Smooth muscle cell (in vitro differentiated cells): ENCODE measurements around the gene TSPAN9. TPM values are rescaled to one million over a fixed set of nuclear protein-coding genes. Genes with fewer than 3 reads are reported as not detected.
A peak's percentile ranks its signal among the peaks of the same experiment; 100 is the strongest.

Experiments used
- DNase-seq: peaks from one replicate; lab custom pipeline; 2025; ENCODE audit not compliant: unreplicated experiment; lab: John Stamatoyannopoulos, UW
- H2AFZ ChIP-seq: fragments of 200-600 bp; sonication (generic); 2 replicates; pipeline ENCODE4 v1.6.0; 2016; ENCODE audit warnings: antibody characterized with exemption, low read depth, mild to moderate bottlenecking
- H3F3A ChIP-seq: fragments of 200-600 bp; sonication (generic); 2 replicates; pipeline ENCODE4 v1.6.0; 2017; ENCODE audit warnings: antibody characterized with exemption, low read depth
- H3K27ac ChIP-seq: fragments of 200-600 bp; sonication (generic); 2 replicates; pipeline ENCODE4 v1.5.1; 2016; ENCODE audit warnings: low read depth, mild to moderate bottlenecking
- H3K27me3 ChIP-seq: fragments of 200-600 bp; sonication (generic); 2 replicates; pipeline ENCODE4 v1.6.1; 2016; ENCODE audit warnings: low read depth, mild to moderate bottlenecking
- H3K36me3 ChIP-seq: fragments of 200-600 bp; sonication (generic); 2 replicates; pipeline ENCODE4 v1.5.1; 2016; ENCODE audit warnings: low read depth
- H3K4me1 ChIP-seq: fragments of 200-600 bp; sonication (generic); 2 replicates; pipeline ENCODE4 v1.5.1; 2016; ENCODE audit warnings: low read depth
- H3K4me2 ChIP-seq: fragments of 200-600 bp; sonication (generic); 2 replicates; pipeline ENCODE4 v1.6.0; 2016; ENCODE audit warnings: mild to moderate bottlenecking
- H3K4me3 ChIP-seq: fragments of 200-600 bp; sonication (generic); 2 replicates; pipeline ENCODE4 v1.5.1; 2016; ENCODE audit warnings: mild to moderate bottlenecking
- H3K79me2 ChIP-seq: fragments of 200-600 bp; sonication (generic); 2 replicates; pipeline ENCODE4 v1.6.0; 2016; ENCODE audit warnings: low read depth, mild to moderate bottlenecking
- H3K9ac ChIP-seq: fragments of 200-600 bp; sonication (generic); 2 replicates; pipeline ENCODE4 v1.6.0; 2016; ENCODE audit warnings: low read depth
- H3K9me3 ChIP-seq: fragments of 200-600 bp; sonication (generic); replicated peaks from 2 replicates; pipeline ENCODE4 v1.5.1; 2016; ENCODE audit warnings: low read depth
- H4K20me1 ChIP-seq: fragments of 200-600 bp; sonication (generic); 2 replicates; pipeline ENCODE4 v1.6.0; 2016; ENCODE audit warnings: low read depth
- CTCF ChIP-seq: fragments of 200-600 bp; sonication (generic); IDR thresholded peaks from 2 replicates; pipeline ENCODE4 v1.5.1; 2017; ENCODE audit warnings: borderline replicate concordance, mild to moderate bottlenecking, antibody characterized with exemption; ENCODE audit not compliant: insufficient read depth, poor library complexity, severe bottlenecking
- WGBS: methylation state at CpG from one replicate; pipeline ENCODE4 v1.1.7; 2016; ENCODE audit warnings: low lambda C conversion rate; 5-methylcytosine and 5-hydroxymethylcytosine counted together
- polyA plus RNA-seq: library from polyadenylated mRNA; unstranded; fragments of >200 nt; fragmentation: Nextera tagmentation; extraction: Ambion mirVana; gene quantifications from 2 replicates; pipeline ENCODE4 v1.2.1, GENCODE V29; 2016
- total RNA-seq: library from RNA; depleted of rRNA; stranded (reverse); fragments of >200 nt; gene quantifications from 2 replicates; pipeline ENCODE4 v1.2.3, GENCODE V29; 2014

The TSPAN9 gene
- total and polyA plus RNA-seq, 2 experiments from 2014 or later: 17.7 to 29.8 TPM

GRCh38 chr12:3154006-3154405 is 76.8 kb downstream of the TSPAN9 start:
- no peak overlapping the region for H2AFZ ChIP-seq
- H3K9ac ChIP-seq: no peak overlapping the region
- H3K79me2 ChIP-seq: peaks cover 12% of the 10 kb centered on the region
- no peak overlapping the region for H3K4me2 ChIP-seq
- no peak for TF ChIP-seq CTCF
- no peak overlapping the region for H3K27ac ChIP-seq
- no peaks in the 10 kb centered on the region for H3K27me3 ChIP-seq
- no peak for DNase-seq
- H4K20me1 ChIP-seq: peaks cover 54% of the 10 kb centered on the region
- H3K36me3 ChIP-seq: no peaks in the 10 kb centered on the region
- H3F3A ChIP-seq: no peaks in the 10 kb centered on the region
- no peak overlapping the region for H3K4me3 ChIP-seq
- 96% methylated on average over 5 of the region's 5 CpGs for WGBS
- H3K9me3 ChIP-seq: no peaks in the 10 kb centered on the region
- H3K4me1 ChIP-seq: peaks cover 15% of the 10 kb centered on the region

GRCh38 chr12:3155702-3156370 is 78.7 kb downstream of the TSPAN9 start:
- Histone ChIP-seq H3K4me2 (peak overlapping the region; percentile 21), H4K20me1 (peaks cover 45% of the 10 kb centered on the region), H2AFZ (no peak overlapping the region), H3K27ac (no peak overlapping the region), H3K9me3 (no peaks in the 10 kb centered on the region), H3F3A (no peaks in the 10 kb centered on the region), H3K4me1 (peaks cover 15% of the 10 kb centered on the region), H3K4me3 (no peak overlapping the region), H3K9ac (no peak overlapping the region), H3K27me3 (no peaks in the 10 kb centered on the region), H3K79me2 (peaks cover 18% of the 10 kb centered on the region), H3K36me3 (no peaks in the 10 kb centered on the region)
- no peak for TF ChIP-seq CTCF
- WGBS: 45% methylated on average over 15 of the region's 15 CpGs
- DNase-seq: no peak

- no peak for TF ChIP-seq CTCF
- Histone ChIP-seq H3K36me3 (no peaks in the 10 kb centered on the region), H2AFZ (no peak overlapping the region), H3K79me2 (peaks cover 24% of the 10 kb centered on the region), H3K4me1 (peaks cover 5% of the 10 kb centered on the region), H3K4me2 (no peak overlapping the region), H3F3A (no peaks in the 10 kb centered on the region), H3K9me3 (no peaks in the 10 kb centered on the region), H3K27me3 (no peaks in the 10 kb centered on the region), H3K27ac (no peak overlapping the region), H3K9ac (no peak overlapping the region), H3K4me3 (no peak overlapping the region), H4K20me1 (peaks cover 33% of the 10 kb centered on the region)
- 88% methylated on average over 17 of the region's 17 CpGs for WGBS
- no peak for DNase-seq
Measured at GRCh38 chr12:3157581-3158323, 80.6 kb downstream of the TSPAN9 start.
